ENCODE results near the gene TMEM41A.

Gene TMEM41A

GRCh38 chr3:185439745-185440466, 58.9 kb downstream of the TMEM41A start:
- TF ChIP-seq ZFX (IDR thresholded peaks at IDR 0.05) (no peak), CTCF (conservative IDR thresholded peaks at IDR 0.05) (no peak)

More at GRCh38 chr3:185439745-185440466, 58.9 kb downstream of the TMEM41A start:
- no peak overlapping the region for H3K27ac ChIP-seq
